HepG2 (cell line): Measurements from ENCODE around the gene CACNA1C. TPM values are rescaled to one million over a fixed set of nuclear protein-coding genes. Genes with fewer than 3 reads are reported as not detected.

Source experiments
- ATAC-seq: fragments of 200-7000 bp; cut with Tn5 transposase; 3 replicates; pipeline ENCODE4 v1.9.1; 2020; ENCODE audit warnings: mild to moderate bottlenecking, moderate library complexity
- BruUV-seq: library from RNA; stranded (reverse); fragments of 400-500 nt; replicated peaks from 2 replicates; lab custom pipeline; 2021; lab: Mats Ljungman, UMichigan
- CTCF ChIA-PET: fragments of 300-600 bp; formaldehyde crosslinking; extraction: SDS; loops from one replicate; lab custom pipeline; 2021; ENCODE audit warnings: low total read pairs, inconsistent platforms, low intra/inter-chr PET ratio; lab: Yijun Ruan, JAX
- POLR2A ChIA-PET: fragments of 350-600 bp; sonication (Branson Sonifier 250); formaldehyde crosslinking; loops from one replicate; lab custom pipeline; 2020; ENCODE audit warnings: antibody characterized with exemption, inconsistent platforms; lab: Yijun Ruan, JAX
- DNase-seq: peaks from one replicate; pipeline ENCODE4 v3.0.0-alpha.2; 2015; ENCODE audit warnings: low spot score
- FAIRE-seq: peaks from 3 replicates; lab custom pipeline; 2011; peaks lifted over from hg19 to GRCh38; lab: Jason Lieb, UNC
- H2AFZ ChIP-seq: one replicate; pipeline ENCODE4 v1.6.1; 2011; ENCODE audit warnings: low read length, inconsistent platforms
- H3K27ac ChIP-seq: fragments of 300-600 bp; 3 replicates; pipeline ENCODE4 v1.8.0; 2011; ENCODE audit warnings: mixed run types, mild to moderate bottlenecking, mixed read lengths, low read length, inconsistent platforms; ENCODE audit not compliant: insufficient read depth; ENCODE audit errors: extremely low read length
- H3K27me3 ChIP-seq, 2 experiments: fragments of 200-600 bp in 1 of 2; 2 replicates in 1 of 2; 3 replicates in 1 of 2; pipeline versions ENCODE4 v1.6.0 to v1.8.0; 2011; ENCODE audit warnings: low read length in 2 of 2, mild to moderate bottlenecking in 2 of 2, moderate library complexity in 2 of 2, inconsistent platforms in 1 of 2; ENCODE audit not compliant: insufficient read depth in 2 of 2, control insufficient read depth in 1 of 2
- H3K36me3 ChIP-seq, 2 experiments: fragments of 200-600 bp in 1 of 2; replicated peaks in 1 of 2; 2 replicates in 1 of 2; 3 replicates in 1 of 2; pipeline versions ENCODE4 v1.5.1 to v1.8.0; 2011; ENCODE audit warnings: low read length in 2 of 2, inconsistent platforms in 1 of 2; ENCODE audit not compliant: insufficient read depth in 2 of 2, control insufficient read depth in 1 of 2
- H3K4me1 ChIP-seq: 2 replicates; pipeline ENCODE4 v1.5.1; 2012; ENCODE audit warnings: low read length, inconsistent platforms; ENCODE audit not compliant: insufficient read depth
- H3K4me2 ChIP-seq: 2 replicates; pipeline ENCODE4 v1.6.0; 2011; ENCODE audit warnings: low read depth, low read length, inconsistent platforms
- H3K4me3 ChIP-seq, 3 experiments: fragments of 200-600 bp in 1 of 3; sonication (generic), shearing (Covaris generic) in 1 of 3; replicated peaks in 1 of 3; 2 replicates each; pipeline ENCODE4 v1.5.1; 2011 to 2016; ENCODE audit warnings: low read length in 3 of 3, inconsistent platforms in 2 of 3, low read depth in 2 of 3, mild to moderate bottlenecking in 2 of 3, control low read depth in 1 of 3, mixed read lengths in 1 of 3; ENCODE audit not compliant: insufficient read depth in 1 of 3
- H3K79me2 ChIP-seq: one replicate; pipeline ENCODE4 v1.6.1; 2011; ENCODE audit warnings: low read length, inconsistent platforms; ENCODE audit not compliant: insufficient read depth
- H3K9ac ChIP-seq: 2 replicates; pipeline ENCODE4 v1.6.0; 2011; ENCODE audit warnings: mild to moderate bottlenecking, low read depth, low read length, inconsistent platforms; ENCODE audit not compliant: insufficient read depth
- H3K9me3 ChIP-seq: 2 replicates; pipeline ENCODE4 v1.5.1; 2012; ENCODE audit warnings: mild to moderate bottlenecking, low read length
- H4K20me1 ChIP-seq: 2 replicates; pipeline ENCODE4 v1.6.0; 2011; ENCODE audit warnings: inconsistent platforms, mild to moderate bottlenecking, low read length, moderate library complexity; ENCODE audit not compliant: insufficient read depth
- CC2D1A ChIP-seq: sonication (generic); formaldehyde crosslinking; IDR thresholded peaks from 2 replicates; pipeline ENCODE4 v1.8.1; 2023; ENCODE audit warnings: mild to moderate bottlenecking, missing genetic modification reagents
- PHF20 ChIP-seq: sonication (generic); formaldehyde crosslinking; IDR thresholded peaks from 2 replicates; pipeline ENCODE4 v1.5.0; 2020; ENCODE audit warnings: mild to moderate bottlenecking, missing genetic modification reagents
- RAD21 ChIP-seq: fragments of 450-650 bp; formaldehyde crosslinking; IDR thresholded peaks from 2 replicates; pipeline ENCODE4 v1.5.0; 2020; ENCODE audit warnings: mild to moderate bottlenecking
- RARA ChIP-seq: IDR thresholded peaks from 2 replicates; pipeline ENCODE4 v1.6.1; 2016; ENCODE audit warnings: missing genetic modification reagents, missing compliant biosample characterization
- SCMH1 ChIP-seq: sonication (generic); formaldehyde crosslinking; IDR thresholded peaks from 2 replicates; pipeline ENCODE4 v1.9.0; 2021; ENCODE audit warnings: missing genetic modification reagents, mild to moderate bottlenecking, borderline replicate concordance
- SMAD9 ChIP-seq: sonication (generic); formaldehyde crosslinking; IDR thresholded peaks from 2 replicates; pipeline ENCODE4 v1.5.1; 2020; ENCODE audit warnings: mild to moderate bottlenecking, missing genetic modification reagents
- ZC3H13 ChIP-seq: sonication (generic); formaldehyde crosslinking; IDR thresholded peaks from 2 replicates; pipeline ENCODE4 v1.8.1; 2023; ENCODE audit warnings: mild to moderate bottlenecking, missing genetic modification reagents, moderate library complexity
- ZNF607 ChIP-seq: sonication (generic); formaldehyde crosslinking; IDR thresholded peaks from 2 replicates; pipeline ENCODE4 v1.5.1; 2020; ENCODE audit warnings: missing genetic modification reagents, mild to moderate bottlenecking, borderline replicate concordance
- WGBS: methylation state at CpG from one replicate; pipeline ENCODE4 v1.1.6; 2017; ENCODE audit warnings: low lambda C conversion rate; 5-methylcytosine and 5-hydroxymethylcytosine counted together
- in situ Hi-C: cut with HindIII; loops from 2 replicates; pipeline ENCODE4 v1.10.0; 2017; ENCODE audit warnings: low pct_unique_long_range_greater_than_20kb; ENCODE audit not compliant: extremely low pct_ligation_motif_present
- intact Hi-C: fragments of 100-400 bp; cut with micrococcal nuclease; formaldehyde crosslinking; loops from one replicate; pipeline ENCODE4 v1.10.0; 2022; ENCODE audit not compliant: unreplicated experiment
- polyA plus RNA-seq, 8 experiments: library from polyadenylated mRNA; depleted of rRNA in 3 of 8; stranded (reverse) in 7 of 8; unstranded in 1 of 8; fragments of >200 nt; fragmentation: Illumina TruSeq in 4 of 8; extraction: Trizol in 4 of 8; gene quantifications; 2 replicates each; pipeline versions ENCODE4 v1.2.1 to v1.2.3, GENCODE V29; 2011 to 2016; ENCODE audit warnings: low read depth in 4 of 8, missing spikeins in 1 of 8, mixed read lengths in 1 of 8; ENCODE audit not compliant: insufficient read depth in 1 of 8
- total RNA-seq, 5 experiments: library from RNA; depleted of rRNA; stranded (reverse); fragments of >200 nt; fragmentation: Illumina TruSeq; extraction: Trizol; gene quantifications; 2 replicates each; pipeline ENCODE4 v1.2.3, GENCODE V29; 2016; ENCODE audit warnings: low read depth in 1 of 5
- TF ChIP-seq, protein P1 (sequence below): sonication (generic); formaldehyde crosslinking; IDR thresholded peaks from 2 replicates; pipeline ENCODE4 v1.4.0; 2020; ENCODE audit warnings: missing genetic modification reagents, mild to moderate bottlenecking, borderline replicate concordance

CACNA1C gene
- total and polyA plus RNA-seq, 2 of the 13 experiments (the other 11 are each of a cell fraction or from before 2014, with no cell fraction given): not detected

DNA sequence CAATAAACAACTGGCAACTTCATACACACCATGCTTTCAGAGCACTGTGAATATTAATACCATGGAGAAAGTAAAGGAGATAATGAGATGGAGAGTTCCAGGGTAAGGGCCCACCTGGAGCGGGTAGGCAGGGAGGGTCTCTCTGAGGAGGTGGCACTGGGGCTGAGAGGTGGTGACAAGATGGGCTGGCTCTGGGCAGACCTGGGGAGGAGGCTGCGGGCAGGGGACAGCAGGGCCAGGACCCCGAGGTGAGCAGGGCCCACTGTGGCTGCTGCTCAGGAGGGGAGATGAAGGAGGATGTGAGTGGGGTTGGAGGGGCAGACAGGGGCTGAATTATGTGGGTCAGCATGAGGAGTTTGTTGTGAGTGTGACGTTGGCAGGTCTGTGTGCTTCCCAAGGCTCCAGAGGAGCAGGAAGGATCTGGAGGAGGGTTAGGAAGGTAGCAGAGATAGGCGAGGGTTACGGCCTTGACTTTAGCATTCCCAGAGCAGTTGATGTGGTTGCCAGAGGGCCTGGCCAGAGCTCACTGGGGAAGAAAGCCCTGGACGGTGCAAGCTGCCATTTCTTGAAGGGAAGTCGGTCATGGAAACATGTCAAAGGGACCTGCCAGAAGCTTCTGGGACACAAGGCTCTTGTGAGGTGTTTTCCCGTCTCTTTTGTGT lies 88.2 kb downstream of the CACNA1C start:
- Histone ChIP-seq H3K4me1 (no peaks in the 10 kb centered on the region), H2AFZ (no peak overlapping the region), H3K9ac (no peak overlapping the region), H3K27ac (no peak overlapping the region), H3K27me3 (0 out of 5 replicates have a peak, but pooled peaks cover 0 to 4% of the 10 kb centered on the region in 2 experiments), H4K20me1 (no peaks in the 10 kb centered on the region), H3K4me3 (no peak overlapping the region), H3K79me2 (no peaks in the 10 kb centered on the region), H3K36me3 (no peaks in the 10 kb centered on the region), H3K4me2 (no peak overlapping the region), H3K9me3 (no peaks in the 10 kb centered on the region)
- TF ChIP-seq, protein P1, sequence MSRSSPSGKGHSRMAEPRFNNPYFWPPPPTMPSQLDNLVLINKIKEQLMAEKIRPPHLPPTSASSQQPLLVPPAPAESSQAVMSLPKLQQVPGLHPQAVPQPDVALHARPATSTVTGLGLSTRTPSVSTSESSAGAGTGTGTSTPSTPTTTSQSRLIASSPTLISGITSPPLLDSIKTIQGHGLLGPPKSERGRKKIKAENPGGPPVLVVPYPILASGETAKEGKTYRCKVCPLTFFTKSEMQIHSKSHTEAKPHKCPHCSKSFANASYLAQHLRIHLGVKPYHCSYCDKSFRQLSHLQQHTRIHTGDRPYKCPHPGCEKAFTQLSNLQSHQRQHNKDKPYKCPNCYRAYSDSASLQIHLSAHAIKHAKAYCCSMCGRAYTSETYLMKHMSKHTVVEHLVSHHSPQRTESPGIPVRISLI (CRISPR knock-in tag): no peak
- intact Hi-C loops (no loop called here), in situ Hi-C loops (no loop called here)
- ChIA-PET CTCF (no interaction called here), POLR2A (no interaction called here)
- DNase-seq (no peak), FAIRE-seq (no peak), ATAC-seq (no peak)
- BruUV-seq: no TSS peak
- 32% methylated on average over 5 of the region's 9 CpGs for WGBS

DNA sequence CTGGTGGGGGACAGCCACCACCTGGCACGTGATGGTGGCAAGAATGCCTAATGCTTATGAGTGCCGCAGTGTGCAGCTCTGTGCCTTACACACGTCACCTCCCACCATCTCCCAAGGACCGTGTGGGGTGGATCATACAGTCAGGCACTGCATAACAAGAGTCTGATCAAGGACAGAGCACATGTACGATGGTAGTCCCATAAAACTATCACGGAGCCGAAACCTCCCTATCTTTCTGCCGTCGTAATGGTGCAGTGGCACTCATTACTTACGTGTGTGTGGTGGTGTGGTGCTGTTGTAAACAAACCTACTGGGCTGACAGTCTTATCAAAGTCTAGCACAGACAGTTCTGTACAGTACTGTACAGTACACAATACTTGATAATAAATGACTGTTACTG lies 89.3 kb downstream of the CACNA1C start:
- H3K4me2 ChIP-seq: no peak overlapping the region
- no peak overlapping the region for H3K27ac ChIP-seq

More for the DNA sequence above, 89.3 kb downstream of the CACNA1C start:
- no peaks in the 10 kb centered on the region for H3K9me3 ChIP-seq
- H2AFZ ChIP-seq: no peak overlapping the region
- no peaks in the 10 kb centered on the region for H3K79me2 ChIP-seq
- DNase-seq (no peak), FAIRE-seq (no peak), ATAC-seq (no peak)
- CTCF ChIA-PET: no interaction called here
- H3K27me3 ChIP-seq: 0 out of 5 replicates have a peak, but pooled peaks cover 0 to 4% of the 10 kb centered on the region in 2 experiments
- no peaks in the 10 kb centered on the region for H3K4me1 ChIP-seq
- no TSS peak for BruUV-seq
- H3K4me3 ChIP-seq: no peak overlapping the region
- POLR2A ChIA-PET: no interaction called here
- intact Hi-C loops (no loop called here), in situ Hi-C loops (no loop called here)
- TF ChIP-seq ZNF607 (no peak), RAD21 (CRISPR knock-in tag) (no peak), PHF20 (no peak), CC2D1A (CRISPR knock-in tag) (no peak), ZC3H13 (no peak), SCMH1 (CRISPR knock-in tag) (no peak), SMAD9 (CRISPR knock-in tag) (no peak), RARA (no peak)
- no peak overlapping the region for H3K9ac ChIP-seq
- no peaks in the 10 kb centered on the region for H4K20me1 ChIP-seq
- no CpG with 5 or more reads among the region's 10 CpGs for WGBS
- no peaks in the 10 kb centered on the region for H3K36me3 ChIP-seq
